Activated naive CD4-positive, alpha-beta T cell treated with Interleukin-2 at 50 U/mL for 16 hours (primary cell): ENCODE data around the gene CCDC102A.

Experiments
- DNase-seq: peaks from one replicate; pipeline ENCODE4 v3.0.0-alpha.2; 2020

CCDC102A gene

GRCh38 chr16:57476546-57477410 lies 59.6 kb downstream of the CCDC102A start:
- no peak for DNase-seq

- DNase-seq, result peak; percentile 69
Observed at GRCh38 chr16:57475711-57476339, 60.5 kb downstream of the CCDC102A start.

- DNase-seq, result no peak
Observed at GRCh38 chr16:57474671-57475661, 61.4 kb downstream of the CCDC102A start.

GRCh38 chr16:57473906-57474305 lies 62.5 kb downstream of the CCDC102A start:
- no peak for DNase-seq

GRCh38 chr16:57473176-57473840 lies 63.1 kb downstream of the CCDC102A start:
- DNase-seq, result no peak

GRCh38 chr16:57472665-57473060 lies 63.7 kb downstream of the CCDC102A start:
- no peak for DNase-seq

- no peak for DNase-seq
Observed at GRCh38 chr16:57471852-57472664, 64.3 kb downstream of the CCDC102A start.

- DNase-seq, result no peak
Observed at GRCh38 chr16:57471209-57471608, 65.2 kb downstream of the CCDC102A start.

GRCh38 chr16:57470711-57471110 lies 65.7 kb downstream of the CCDC102A start:
- no peak for DNase-seq

- DNase-seq, result no peak
Observed at GRCh38 chr16:57469917-57470470, 66.4 kb downstream of the CCDC102A start.

- DNase-seq, result no peak
Observed at GRCh38 chr16:57469046-57469445, 67.3 kb downstream of the CCDC102A start.

- DNase-seq, result no peak
Observed at GRCh38 chr16:57468346-57468745, 68.0 kb downstream of the CCDC102A start.

GRCh38 chr16:57464523-57464922 lies 71.8 kb downstream of the CCDC102A start:
- no peak for DNase-seq

GRCh38 chr16:57462978-57463362 lies 73.4 kb downstream of the CCDC102A start:
- DNase-seq, result no peak

- peak; percentile 94 for DNase-seq
Observed at GRCh38 chr16:57462209-57462977, 74.0 kb downstream of the CCDC102A start, which contains the start of gene POLR2C. Gene POLR2C (plus strand): TSS chr16:57462679. CDS start chr16:57462725, 46 bp downstream.
